Middle frontal gyrus (tissue), 1 donor: Measurements from ENCODE around the gene USP6NL.

ENCODE experiments used
- DNase-seq: peaks from one replicate; pipeline ENCODE4 v3.0.0-alpha.2; 2015; ENCODE audit warnings: low spot score; ENCODE audit errors: extremely low spot score

The USP6NL gene

DNA sequence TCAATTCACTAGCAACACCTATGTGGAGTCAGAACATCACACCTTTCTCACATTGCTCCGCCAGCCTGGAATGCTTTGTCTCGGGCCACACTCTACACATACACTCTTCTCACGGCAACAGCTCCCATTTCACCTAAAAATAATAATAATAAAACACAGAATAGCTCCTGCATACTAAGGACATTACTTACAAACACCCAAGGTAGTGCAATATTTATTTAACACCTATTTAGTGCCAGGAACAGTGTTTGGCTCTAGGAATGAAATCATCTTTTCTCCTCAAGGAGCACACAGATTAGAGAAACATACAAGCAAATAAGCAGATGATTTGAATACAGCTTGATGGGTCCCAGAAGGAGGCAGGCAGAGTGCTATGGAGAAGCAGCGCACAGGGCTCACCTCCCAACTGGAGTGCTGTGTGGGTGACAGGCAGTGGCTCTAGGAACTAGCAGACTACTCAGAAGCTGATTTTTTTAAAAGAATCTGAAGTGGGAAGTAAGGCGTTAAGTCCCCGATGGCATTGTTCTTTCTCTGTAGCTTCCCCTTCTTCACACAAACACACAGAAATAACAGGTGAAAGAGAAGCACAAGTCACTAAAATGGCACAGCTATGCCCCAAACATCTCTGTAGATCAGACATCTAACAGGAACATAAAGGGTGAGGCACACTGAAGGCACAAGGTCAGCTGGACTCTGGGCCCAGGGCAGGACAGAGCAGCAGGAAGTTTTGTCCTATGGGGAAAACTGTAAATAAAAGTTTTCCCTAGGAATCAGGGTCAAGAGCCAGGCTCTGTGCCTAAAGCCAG, 16.7 kb downstream of the USP6NL start:
- DNase-seq = no peak

- DNase-seq = no peak
Measured at GRCh38 chr10:11593612-11594011, 17.8 kb downstream of the USP6NL start.

DNA sequence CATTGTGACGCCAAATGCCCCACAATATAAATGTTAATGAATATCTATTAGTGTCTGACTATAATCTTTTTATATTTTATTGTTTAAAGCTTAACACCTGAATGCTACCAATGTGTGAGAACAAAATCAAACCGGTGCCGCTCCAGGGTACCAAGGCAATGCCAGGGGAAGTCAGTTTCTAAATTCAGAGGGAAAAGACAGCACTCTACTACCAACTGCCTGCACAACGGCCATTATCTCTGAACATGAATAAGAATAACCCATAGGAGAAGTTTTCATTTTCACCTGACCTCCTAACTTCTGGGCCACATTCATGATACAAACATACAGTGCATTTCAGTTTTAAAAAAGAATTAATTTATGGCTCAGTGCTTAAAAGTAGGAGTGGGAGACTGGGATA, 21.7 kb downstream of the USP6NL start:
- no peak for DNase-seq

DNA sequence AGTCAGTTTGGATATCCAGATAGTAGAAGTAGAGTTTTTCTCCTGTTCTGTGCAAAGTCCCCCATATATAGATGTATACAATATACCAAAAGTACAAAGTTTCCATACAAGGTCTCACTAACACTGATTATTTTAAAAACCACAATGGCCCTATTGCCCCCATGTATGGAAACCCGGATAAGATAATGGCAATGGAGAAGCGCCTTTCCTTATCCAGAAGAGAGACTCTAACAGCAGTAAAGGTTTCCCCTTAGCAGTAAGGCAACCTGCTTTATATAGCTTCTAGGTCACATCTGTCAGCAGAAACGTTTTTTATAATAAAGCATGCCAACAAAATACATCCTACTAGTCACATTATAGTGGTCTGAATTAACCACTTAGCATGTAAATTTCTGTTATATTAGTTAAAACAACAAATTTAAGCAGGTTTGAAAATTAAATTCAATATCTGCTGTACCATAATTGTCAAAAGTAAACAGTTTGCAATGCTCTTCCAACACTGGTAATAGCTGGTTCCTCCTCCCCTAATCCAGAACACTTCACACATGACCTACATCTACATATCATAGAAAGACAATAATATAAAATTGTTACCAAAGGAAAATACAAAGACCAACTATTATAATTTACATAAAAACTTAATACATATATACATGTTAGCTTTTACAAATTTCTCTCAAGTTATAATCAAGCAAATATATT, 22.4 kb downstream of the USP6NL start:
- no peak for DNase-seq

- no peak for DNase-seq
Measured at GRCh38 chr10:11587722-11588259, 23.7 kb downstream of the USP6NL start.

DNA sequence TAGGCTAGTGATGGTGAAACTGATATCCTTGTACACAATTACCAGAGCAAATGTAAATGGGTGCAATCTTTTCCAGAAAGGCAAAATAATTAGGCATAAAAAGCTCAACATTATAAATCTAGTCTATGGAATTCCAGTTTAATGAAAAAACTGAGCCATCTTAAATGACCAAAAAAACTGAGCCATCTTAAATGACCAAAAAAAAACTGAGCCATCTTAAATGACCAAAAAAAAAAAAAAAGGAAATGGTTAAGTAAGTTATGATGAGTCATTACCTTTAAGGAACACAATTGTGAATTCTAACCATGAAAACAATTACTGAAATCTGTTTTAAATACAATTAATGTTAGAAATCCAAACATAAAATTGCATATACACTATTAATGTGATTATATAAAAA, 25.3 kb downstream of the USP6NL start:
- no peak for DNase-seq

DNA sequence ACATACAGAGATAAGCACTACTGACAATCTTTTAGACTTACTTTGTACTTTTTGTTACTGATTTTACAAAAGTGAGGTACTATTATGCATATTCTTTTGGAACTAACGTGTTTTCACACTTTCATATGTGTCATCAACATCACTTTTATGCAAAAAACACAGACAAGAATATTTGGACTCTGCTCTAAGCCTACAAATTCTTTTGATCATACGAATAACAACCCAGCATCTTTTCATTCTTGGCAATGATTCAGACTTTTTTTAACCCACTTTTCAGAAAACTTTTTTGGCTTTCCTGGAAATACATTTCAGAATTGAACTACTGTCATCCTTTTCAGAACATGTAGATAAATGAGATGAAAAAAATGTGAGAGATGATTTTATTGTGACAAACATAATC, 30.2 kb downstream of the USP6NL start:
- DNase-seq = no peak

DNA sequence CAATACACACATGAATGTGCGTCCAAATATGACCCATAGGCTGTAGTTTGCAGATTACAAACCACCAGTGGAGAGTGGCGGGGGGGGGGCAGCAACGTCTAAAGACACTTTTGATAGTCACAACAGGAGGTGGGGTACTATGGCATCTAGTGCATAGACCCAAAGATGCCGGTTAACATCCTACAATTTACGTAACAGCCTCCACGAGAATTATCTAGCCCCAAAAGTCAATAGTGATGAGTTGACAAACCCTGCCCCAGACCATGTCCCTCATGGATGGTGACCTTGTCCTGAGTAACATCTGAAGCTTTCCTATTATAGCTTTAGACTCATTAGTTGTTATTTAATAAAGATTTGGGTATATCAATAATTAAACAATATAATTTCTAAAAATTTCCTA, 31.6 kb downstream of the USP6NL start:
- DNase-seq = no peak

- no peak for DNase-seq
Measured at GRCh38 chr10:11578802-11579255, 32.6 kb downstream of the USP6NL start.

DNA sequence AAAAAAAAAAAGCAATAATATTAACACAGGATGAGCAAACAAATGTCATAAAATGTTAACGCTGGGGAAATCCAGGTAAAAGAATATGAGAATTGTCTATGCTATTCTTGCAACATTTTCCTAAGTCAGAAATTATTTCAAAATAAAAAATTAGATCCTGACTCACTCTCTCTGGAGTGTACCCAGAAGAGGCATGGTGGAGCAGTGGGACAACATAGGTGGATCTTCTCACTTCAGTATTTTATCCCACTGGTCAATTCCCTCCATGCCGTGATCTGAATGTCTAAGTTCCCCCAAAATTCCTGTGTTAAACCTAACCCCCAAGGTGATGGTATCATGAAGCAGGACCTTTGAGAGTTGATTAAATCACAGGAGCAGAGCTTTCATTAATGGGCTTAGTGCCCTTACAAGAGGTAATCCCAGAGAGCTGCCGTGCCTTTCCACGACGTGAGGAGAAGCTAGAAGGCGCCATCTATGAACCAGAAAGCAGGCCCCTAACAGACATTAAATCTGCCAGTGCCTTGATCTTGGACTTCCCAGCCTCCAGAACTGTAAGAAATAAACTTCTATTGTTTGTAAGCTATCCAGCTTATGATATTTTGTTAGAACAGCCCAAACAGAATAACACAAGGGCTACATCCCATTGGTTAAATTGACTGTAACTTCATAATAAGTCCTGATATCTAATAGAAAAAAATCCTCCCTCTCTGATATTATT, 35.2 kb downstream of the USP6NL start:
- no peak for DNase-seq

- no peak for DNase-seq
Measured at GRCh38 chr10:11573497-11573896, 38.0 kb downstream of the USP6NL start.

- no peak for DNase-seq
Measured at GRCh38 chr10:11570751-11571150, 40.7 kb downstream of the USP6NL start.

GRCh38 chr10:11569471-11569870, 42.0 kb downstream of the USP6NL start:
- no peak for DNase-seq

DNA sequence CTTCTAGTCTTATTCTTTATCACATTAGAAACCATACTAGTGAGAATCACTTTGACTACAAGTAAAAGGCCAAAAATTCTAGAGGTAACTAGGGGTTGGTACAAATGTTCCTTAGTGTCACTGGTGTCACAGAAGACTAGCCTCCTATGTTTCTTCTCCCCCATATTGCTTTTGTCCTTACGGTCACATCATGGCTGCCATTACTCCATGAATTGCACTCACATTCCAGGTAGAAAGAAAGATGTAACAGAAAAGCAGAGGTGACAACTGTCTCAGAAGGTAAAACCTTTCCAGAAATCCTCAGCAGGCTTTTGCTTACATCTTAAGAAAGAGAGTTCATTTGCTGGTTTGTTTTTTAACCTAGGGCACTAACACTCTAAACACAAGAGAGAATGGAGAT, 42.9 kb downstream of the USP6NL start:
- DNase-seq = no peak

- DNase-seq = no peak
Measured at GRCh38 chr10:11564741-11565140, 46.7 kb downstream of the USP6NL start.

- no peak for DNase-seq
Measured at GRCh38 chr10:11563936-11564335, 47.5 kb downstream of the USP6NL start.

- no peak for DNase-seq
Measured at GRCh38 chr10:11562888-11563287, 48.6 kb downstream of the USP6NL start.

GRCh38 chr10:11560076-11560709, 51.3 kb downstream of the USP6NL start:
- DNase-seq = no peak

DNA sequence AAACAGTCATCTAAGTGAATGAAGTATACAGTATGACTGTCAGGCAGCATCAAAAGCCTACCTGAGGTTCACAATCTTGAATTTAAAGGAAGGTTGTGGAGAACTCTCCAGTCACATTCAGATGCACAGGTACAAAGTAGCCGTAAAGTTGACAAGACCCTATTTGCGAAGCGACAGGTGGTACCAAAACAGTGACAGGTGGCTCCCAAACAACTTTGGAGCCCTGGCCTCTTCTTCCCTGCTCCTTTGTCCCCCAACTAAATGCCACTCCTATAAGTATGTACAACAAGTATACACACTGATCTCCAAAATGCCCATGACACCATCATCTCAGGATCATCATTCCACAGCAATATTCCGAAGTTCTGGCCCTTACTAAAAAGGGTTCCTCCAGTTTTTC, 53.5 kb downstream of the USP6NL start:
- no peak for DNase-seq

GRCh38 chr10:11557513-11557912, 53.9 kb downstream of the USP6NL start:
- no peak for DNase-seq

- DNase-seq = no peak
Measured at GRCh38 chr10:11555556-11555955, 55.9 kb downstream of the USP6NL start.
